ENCODE results near the gene NACA. TPM values are rescaled to one million over a fixed set of nuclear protein-coding genes. Genes with fewer than 3 reads are reported as not detected.

The NACA gene
- total and polyA plus RNA-seq, 2 of the 13 experiments (the other 11 are each of a cell fraction or from before 2014, with no cell fraction given): 799 to 1,700 TPM

GRCh38 chr12:56687223-56688128 lies 37.6 kb downstream of the NACA start (continued):
- peak; percentile 7; the same call in 1 of the 2 replicates for TF ChIP-seq HINFP (CRISPR knock-in tag; IDR thresholded peaks at IDR 0.05; ENCODE audit: low read depth)
- no peak; the same call in 1 of the 2 replicates for TF ChIP-seq ARHGAP35 (CRISPR knock-in tag; IDR thresholded peaks at IDR 0.05; ENCODE audit: borderline replicate concordance)
- TF ChIP-seq NFRKB (IDR thresholded peaks at IDR 0.05): no peak
- peak; percentile 70 for TF ChIP-seq PATZ1 (CRISPR knock-in tag; IDR thresholded peaks at IDR 0.05)
- no peak for TF ChIP-seq HMGXB3 (CRISPR knock-in tag; IDR thresholded peaks at IDR 0.05; ENCODE audit: borderline replicate concordance)
- TF ChIP-seq ZNF841 (CRISPR knock-in tag; IDR thresholded peaks at IDR 0.05; ENCODE audit: borderline replicate concordance): no peak
- no peak for TF ChIP-seq SKI (IDR thresholded peaks at IDR 0.05; ENCODE audit: partially characterized antibody)
- peak; percentile 30 for TF ChIP-seq MED8 (CRISPR knock-in tag; IDR thresholded peaks at IDR 0.05; ENCODE audit: insufficient replicate concordance)
- no peak for TF ChIP-seq ZFP36L2 (CRISPR knock-in tag; IDR thresholded peaks at IDR 0.05)
- 0 out of 2 replicates have a peak, but pooled peaks have one; percentile 70 for TF ChIP-seq PBX3 (CRISPR knock-in tag; IDR thresholded peaks at IDR 0.05; ENCODE audit: borderline replicate concordance)
- TF ChIP-seq ZBTB34 (CRISPR knock-in tag; IDR thresholded peaks at IDR 0.05): 0 out of 2 replicates have a peak, but pooled peaks have one; percentile 10
- peak; percentile 91; the same call in 1 of the 2 replicates for TF ChIP-seq TOPORS (CRISPR knock-in tag; IDR thresholded peaks at IDR 0.05)
- TF ChIP-seq TCF7L2 (IDR thresholded peaks at IDR 0.05; ENCODE audit: low read depth, low read length): no peak
- no peak for TF ChIP-seq GTF2F1 (IDR thresholded peaks at IDR 0.05; ENCODE audit: low read length)
- TF ChIP-seq ZNF460 (CRISPR knock-in tag; IDR thresholded peaks at IDR 0.05; ENCODE audit: borderline replicate concordance): no peak
